ENCODE results near the gene CSF2RB.
A peak's percentile ranks its signal among the peaks of the same experiment; 100 is the strongest.

The CSF2RB gene

GRCh38 chr22:36963302-36963701 lies 49.9 kb downstream of the CSF2RB start:
- Histone ChIP-seq H3K4me1 (ENCODE audit: control insufficient read depth, insufficient read depth, low read length) (peaks cover 3% of the 10 kb centered on the region), H3K9ac (ENCODE audit: low read length) (no peak overlapping the region)
- no peak for DNase-seq (ENCODE audit: low read depth)

GRCh38 chr22:36964106-36964505 lies 50.7 kb downstream of the CSF2RB start:
- H3K9ac ChIP-seq (ENCODE audit: low read length) = no peak overlapping the region
- no peaks in the 10 kb centered on the region for H3K9me3 ChIP-seq (ENCODE audit: control insufficient read depth, low read length)
- no peaks in the 10 kb centered on the region for H3K36me3 ChIP-seq (ENCODE audit: control insufficient read depth, insufficient read depth, low read length, severe bottlenecking)
- peaks cover 3% of the 10 kb centered on the region for H3K4me1 ChIP-seq (ENCODE audit: control insufficient read depth, insufficient read depth, low read length)
- H3K27me3 ChIP-seq (replicated peaks; ENCODE audit: control insufficient read depth, insufficient read depth, low read length) = peaks cover 28% of the 10 kb centered on the region
- no peak overlapping the region for H3K4me3 ChIP-seq (ENCODE audit: low read length)
- no peak for DNase-seq (ENCODE audit: low read depth)

More at GRCh38 chr22:36963302-36963701, 49.9 kb downstream of the CSF2RB start:
- H3K4me3 ChIP-seq (ENCODE audit: low read length) = no peak overlapping the region
- H3K9me3 ChIP-seq (ENCODE audit: control insufficient read depth, low read length) = no peaks in the 10 kb centered on the region
- H3K27me3 ChIP-seq (replicated peaks; ENCODE audit: control insufficient read depth, insufficient read depth, low read length) = peaks cover 28% of the 10 kb centered on the region
- H3K36me3 ChIP-seq (ENCODE audit: control insufficient read depth, insufficient read depth, low read length, severe bottlenecking) = no peaks in the 10 kb centered on the region

GRCh38 chr22:36965696-36966095 lies 52.3 kb downstream of the CSF2RB start:
- no peak overlapping the region for H3K9ac ChIP-seq (ENCODE audit: low read length)
- H3K9me3 ChIP-seq (ENCODE audit: control insufficient read depth, low read length) = no peaks in the 10 kb centered on the region
- H3K4me1 ChIP-seq (ENCODE audit: control insufficient read depth, insufficient read depth, low read length) = peaks cover 3% of the 10 kb centered on the region
- H3K4me3 ChIP-seq (ENCODE audit: low read length) = no peak overlapping the region
- peaks cover 13% of the 10 kb centered on the region for H3K27me3 ChIP-seq (replicated peaks; ENCODE audit: control insufficient read depth, insufficient read depth, low read length)
- no peaks in the 10 kb centered on the region for H3K36me3 ChIP-seq (ENCODE audit: control insufficient read depth, insufficient read depth, low read length, severe bottlenecking)
- no peak for DNase-seq (ENCODE audit: low read depth)

GRCh38 chr22:36966851-36967540 lies 53.6 kb downstream of the CSF2RB start:
- H3K4me1 ChIP-seq (ENCODE audit: control insufficient read depth, insufficient read depth, low read length) = peaks cover under 1% of the 10 kb centered on the region
- H3K4me3 ChIP-seq (ENCODE audit: low read length) = no peak overlapping the region
- H3K36me3 ChIP-seq (ENCODE audit: control insufficient read depth, insufficient read depth, low read length, severe bottlenecking) = no peaks in the 10 kb centered on the region
- H3K9me3 ChIP-seq (ENCODE audit: control insufficient read depth, low read length) = no peaks in the 10 kb centered on the region
- H3K9ac ChIP-seq (ENCODE audit: low read length) = no peak overlapping the region
- no peak for DNase-seq (ENCODE audit: low read depth)
- peaks cover 9% of the 10 kb centered on the region for H3K27me3 ChIP-seq (replicated peaks; ENCODE audit: control insufficient read depth, insufficient read depth, low read length)

GRCh38 chr22:36968249-36968964 lies 55.0 kb downstream of the CSF2RB start:
- H3K27me3 ChIP-seq (replicated peaks; ENCODE audit: control insufficient read depth, insufficient read depth, low read length) = peaks cover 22% of the 10 kb centered on the region
- DNase-seq (ENCODE audit: low read depth) = no peak
- no peak overlapping the region for H3K9ac ChIP-seq (ENCODE audit: low read length)
- no peak overlapping the region for H3K4me3 ChIP-seq (ENCODE audit: low read length)
- no peaks in the 10 kb centered on the region for H3K9me3 ChIP-seq (ENCODE audit: control insufficient read depth, low read length)
- H3K4me1 ChIP-seq (ENCODE audit: control insufficient read depth, insufficient read depth, low read length) = no peaks in the 10 kb centered on the region
- H3K36me3 ChIP-seq (ENCODE audit: control insufficient read depth, insufficient read depth, low read length, severe bottlenecking) = no peaks in the 10 kb centered on the region

GRCh38 chr22:36971341-36972125 lies 58.1 kb downstream of the CSF2RB start:
- H3K9me3 ChIP-seq (ENCODE audit: control insufficient read depth, low read length) = no peaks in the 10 kb centered on the region
- no peaks in the 10 kb centered on the region for H3K36me3 ChIP-seq (ENCODE audit: control insufficient read depth, insufficient read depth, low read length, severe bottlenecking)
- no peak overlapping the region for H3K4me3 ChIP-seq (ENCODE audit: low read length)
- H3K9ac ChIP-seq (ENCODE audit: low read length) = no peak overlapping the region
- no peak for DNase-seq (ENCODE audit: low read depth)
- H3K4me1 ChIP-seq (ENCODE audit: control insufficient read depth, insufficient read depth, low read length) = no peaks in the 10 kb centered on the region
- H3K27me3 ChIP-seq (replicated peaks; ENCODE audit: control insufficient read depth, insufficient read depth, low read length) = peaks cover 22% of the 10 kb centered on the region

- H3K9ac ChIP-seq (ENCODE audit: low read length) = no peak overlapping the region
- H3K9me3 ChIP-seq (ENCODE audit: control insufficient read depth, low read length) = no peaks in the 10 kb centered on the region
- H3K4me1 ChIP-seq (ENCODE audit: control insufficient read depth, insufficient read depth, low read length) = peaks cover 5% of the 10 kb centered on the region
- DNase-seq (ENCODE audit: low read depth) = no peak
- H3K4me3 ChIP-seq (ENCODE audit: low read length) = no peak overlapping the region
- H3K36me3 ChIP-seq (ENCODE audit: control insufficient read depth, insufficient read depth, low read length, severe bottlenecking) = no peaks in the 10 kb centered on the region
- H3K27me3 ChIP-seq (replicated peaks; ENCODE audit: control insufficient read depth, insufficient read depth, low read length) = peaks cover 43% of the 10 kb centered on the region
Observed at GRCh38 chr22:36976606-36977005, 63.2 kb downstream of the CSF2RB start.

- no peaks in the 10 kb centered on the region for H3K36me3 ChIP-seq (ENCODE audit: control insufficient read depth, insufficient read depth, low read length, severe bottlenecking)
- peak overlapping the region; percentile 52 for H3K9ac ChIP-seq (ENCODE audit: low read length)
- H3K4me3 ChIP-seq (ENCODE audit: low read length) = peak overlapping the region; percentile 68
- H3K27me3 ChIP-seq (replicated peaks; ENCODE audit: control insufficient read depth, insufficient read depth, low read length) = peaks cover 43% of the 10 kb centered on the region
- peak; percentile 22 for DNase-seq (ENCODE audit: low read depth)
- no peaks in the 10 kb centered on the region for H3K9me3 ChIP-seq (ENCODE audit: control insufficient read depth, low read length)
- peaks cover 5% of the 10 kb centered on the region for H3K4me1 ChIP-seq (ENCODE audit: control insufficient read depth, insufficient read depth, low read length)
Observed at GRCh38 chr22:36977401-36977861, 64.0 kb downstream of the CSF2RB start.

GRCh38 chr22:36977947-36978660 lies 64.7 kb downstream of the CSF2RB start:
- H3K27me3 ChIP-seq (replicated peaks; ENCODE audit: control insufficient read depth, insufficient read depth, low read length) = peaks cover 44% of the 10 kb centered on the region
- no peaks in the 10 kb centered on the region for H3K9me3 ChIP-seq (ENCODE audit: control insufficient read depth, low read length)
- H3K4me3 ChIP-seq (ENCODE audit: low read length) = peak overlapping the region; percentile 68
- DNase-seq (ENCODE audit: low read depth) = peak; percentile 96
- H3K4me1 ChIP-seq (ENCODE audit: control insufficient read depth, insufficient read depth, low read length) = peaks cover 5% of the 10 kb centered on the region
- H3K36me3 ChIP-seq (ENCODE audit: control insufficient read depth, insufficient read depth, low read length, severe bottlenecking) = no peaks in the 10 kb centered on the region
- peak overlapping the region; percentile 52 for H3K9ac ChIP-seq (ENCODE audit: low read length)

GRCh38 chr22:36979016-36979910 lies 65.8 kb downstream of the CSF2RB start:
- peaks cover 5% of the 10 kb centered on the region for H3K4me1 ChIP-seq (ENCODE audit: control insufficient read depth, insufficient read depth, low read length)
- no peaks in the 10 kb centered on the region for H3K9me3 ChIP-seq (ENCODE audit: control insufficient read depth, low read length)
- no peak overlapping the region for H3K9ac ChIP-seq (ENCODE audit: low read length)
- H3K4me3 ChIP-seq (ENCODE audit: low read length) = no peak overlapping the region
- peaks cover 48% of the 10 kb centered on the region for H3K27me3 ChIP-seq (replicated peaks; ENCODE audit: control insufficient read depth, insufficient read depth, low read length)
- no peak for DNase-seq (ENCODE audit: low read depth)
- H3K36me3 ChIP-seq (ENCODE audit: control insufficient read depth, insufficient read depth, low read length, severe bottlenecking) = no peaks in the 10 kb centered on the region
